GM10847 (cell line): Measurements from ENCODE around the gene CXXC5.
A peak's percentile ranks its signal among the peaks of the same experiment; 100 is the strongest.

Experiments used
- POLR2A ChIP-seq: IDR thresholded peaks from 2 replicates; pipeline ENCODE4 v1.6.1; 2011; ENCODE audit not compliant: insufficient read length; ENCODE audit errors: extremely low read depth

Gene CXXC5

GRCh38 chr5:139648205-139649081 is at the start of gene CXXC5:
Gene CXXC5, plus strand, starts transcription at chr5:139648349. Its CDS starts 32,175 bp downstream, at chr5:139680524.
- peak; percentile 70 for TF ChIP-seq POLR2A

- no peak for TF ChIP-seq POLR2A
These were observed 47.7 kb upstream of the CXXC5 start for GRCh38 chr5:139600336-139600949.

GRCh38 chr5:139601429-139601828 is 46.7 kb upstream of the CXXC5 start:
- TF ChIP-seq POLR2A: no peak

GRCh38 chr5:139605887-139606286 is 42.3 kb upstream of the CXXC5 start:
- no peak for TF ChIP-seq POLR2A

GRCh38 chr5:139611703-139612584 is 36.2 kb upstream of the CXXC5 start:
- no peak for TF ChIP-seq POLR2A

GRCh38 chr5:139619861-139620260 is 28.3 kb upstream of the CXXC5 start:
- TF ChIP-seq POLR2A: no peak

- TF ChIP-seq POLR2A: no peak
These were observed 17.3 kb upstream of the CXXC5 start for GRCh38 chr5:139630855-139631254.

- no peak for TF ChIP-seq POLR2A
These were observed 16.5 kb upstream of the CXXC5 start for GRCh38 chr5:139631520-139632165.

- no peak for TF ChIP-seq POLR2A
These were observed 14.7 kb upstream of the CXXC5 start for GRCh38 chr5:139633295-139634027.

GRCh38 chr5:139634028-139634325 is 14.2 kb upstream of the CXXC5 start:
- no peak for TF ChIP-seq POLR2A

GRCh38 chr5:139634541-139634940 is 13.6 kb upstream of the CXXC5 start:
- no peak for TF ChIP-seq POLR2A

- no peak for TF ChIP-seq POLR2A
These were observed 13.0 kb upstream of the CXXC5 start for GRCh38 chr5:139635191-139635590.

- TF ChIP-seq POLR2A: no peak
These were observed 12.4 kb upstream of the CXXC5 start for GRCh38 chr5:139635606-139636206.

- no peak for TF ChIP-seq POLR2A
These were observed 11.8 kb upstream of the CXXC5 start for GRCh38 chr5:139636207-139636792.
